BJ (cell line): ENCODE measurements around the gene EIF4G1. TPM values are rescaled to one million over a fixed set of nuclear protein-coding genes. Genes with fewer than 3 reads are reported as not detected.
A peak's percentile ranks its signal among the peaks of the same experiment; 100 is the strongest.

Source experiments
- CTCF ChIA-PET: fragments of 350-600 bp; formaldehyde crosslinking; extraction: SDS; loops from one replicate; lab custom pipeline; 2021; ENCODE audit warnings: antibody characterized with exemption, inconsistent platforms; lab: Yijun Ruan, JAX
- POLR2A ChIA-PET: fragments of 300-600 bp; sonication (Branson Sonifier 250); formaldehyde crosslinking; extraction: SDS; loops from one replicate; lab custom pipeline; 2021; ENCODE audit warnings: antibody characterized with exemption; lab: Charles Lee
- DNase-seq: peaks from one replicate; pipeline ENCODE4 v3.0.0-alpha.2; 2011; ENCODE audit warnings: low read depth
- H3K27me3 ChIP-seq: 2 replicates; pipeline ENCODE4 v1.6.0; 2011; ENCODE audit warnings: low read length; ENCODE audit not compliant: control insufficient read depth, insufficient read depth
- H3K36me3 ChIP-seq: 2 replicates; pipeline ENCODE4 v1.5.1; 2011; ENCODE audit warnings: low read length; ENCODE audit not compliant: control insufficient read depth, insufficient read depth
- H3K4me3 ChIP-seq: 2 replicates; pipeline ENCODE4 v1.5.1; 2011; ENCODE audit warnings: low read depth, mild to moderate bottlenecking, control low read depth, low read length
- CTCF ChIP-seq: IDR thresholded peaks from 2 replicates; pipeline ENCODE4 v1.5.1; 2011; ENCODE audit warnings: low read depth, mild to moderate bottlenecking, control low read depth, inconsistent platforms, low read length, moderate library complexity; ENCODE audit not compliant: insufficient read depth
- polyA plus RNA-seq: library from polyadenylated mRNA; depleted of rRNA; stranded (reverse); fragments of >200 nt; gene quantifications from 2 replicates; pipeline ENCODE4 v1.2.3, GENCODE V29; 2011

Gene EIF4G1
- polyA plus RNA-seq, 1 experiment, result 370 TPM

GRCh38 chr3:184366619-184367289, 52.3 kb downstream of the EIF4G1 start:
- POLR2A ChIA-PET, result no interaction called here
- DNase-seq, result peak; percentile 39

GRCh38 chr3:184368116-184368515, 53.7 kb downstream of the EIF4G1 start:
- peaks cover 4% of the 10 kb centered on the region; the same call in 1 of the 2 replicates for H3K36me3 ChIP-seq
- ChIA-PET POLR2A (no interaction called here), CTCF (interaction anchor here (0.7 to 10.3 kb wide), 5 partner anchors 14 to 174 kb away, joined by 3 to 195 read pairs (median 5); no protein-coding TSS in a partner anchor)
- DNase-seq, result no peak
- TF ChIP-seq CTCF, result no peak
- no peak overlapping the region for H3K4me3 ChIP-seq
- H3K27me3 ChIP-seq, result no peaks in the 10 kb centered on the region

More at GRCh38 chr3:184366619-184367289, 52.3 kb downstream of the EIF4G1 start:
- Histone ChIP-seq H3K27me3 (no peaks in the 10 kb centered on the region), H3K4me3 (no peak overlapping the region), H3K36me3 (peaks cover 4% of the 10 kb centered on the region; the same call in 1 of the 2 replicates)
- CTCF ChIA-PET, result interaction anchor here (0.7 to 10.3 kb wide), 2 partner anchors 72 to 175 kb away, joined by 3 to 195 read pairs; no protein-coding TSS in a partner anchor
- no peak for TF ChIP-seq CTCF

- Histone ChIP-seq H3K4me3 (no peak overlapping the region), H3K27me3 (no peaks in the 10 kb centered on the region), H3K36me3 (peaks cover 4% of the 10 kb centered on the region; the same call in 1 of the 2 replicates)
- POLR2A ChIA-PET, result interaction anchor here (0.6 kb wide), 1 partner anchor 381 kb away, joined by 3 read pairs; no protein-coding TSS in a partner anchor
- no peak for TF ChIP-seq CTCF
- CTCF ChIA-PET, result interaction anchor here (0.7 to 10.3 kb wide), 8 partner anchors 11 to 173 kb away, joined by 3 to 195 read pairs (median 3); partner anchors contain the start of gene CHRD
- DNase-seq, result peak; percentile 46
Observed at GRCh38 chr3:184368586-184369183, 54.3 kb downstream of the EIF4G1 start.

GRCh38 chr3:184371570-184372018, 57.2 kb downstream of the EIF4G1 start:
- Histone ChIP-seq H3K36me3 (peaks cover 4% of the 10 kb centered on the region; the same call in 1 of the 2 replicates), H3K4me3 (no peak overlapping the region), H3K27me3 (no peaks in the 10 kb centered on the region; the same call in 1 of the 2 replicates)
- TF ChIP-seq CTCF, result peak; percentile 99
- POLR2A ChIA-PET, result interaction anchor here (1.1 to 1.2 kb wide), 2 partner anchors 9 to 28 kb away, joined by 3 to 8 read pairs; no protein-coding TSS in a partner anchor
- DNase-seq, result peak; percentile 36
- CTCF ChIA-PET, result interaction anchor here (0.6 to 10.3 kb wide), 44 partner anchors 8 to 474 kb away, joined by 3 to 195 read pairs (median 4); partner anchors contain the start of genes CLCN2, FAM131A and POLR2H

- ChIA-PET POLR2A (interaction anchor here (1.2 kb wide), 1 partner anchor 8 kb away, joined by 3 read pairs; no protein-coding TSS in a partner anchor), CTCF (interaction anchor here (0.9 to 10.3 kb wide), 33 partner anchors 8 to 475 kb away, joined by 3 to 195 read pairs (median 5); partner anchors contain the start of gene FAM131A)
- no peak for TF ChIP-seq CTCF
- Histone ChIP-seq H3K36me3 (peaks cover 4% of the 10 kb centered on the region; the same call in 1 of the 2 replicates), H3K4me3 (no peak overlapping the region), H3K27me3 (no peaks in the 10 kb centered on the region; the same call in 1 of the 2 replicates)
- DNase-seq, result no peak
Observed at GRCh38 chr3:184372296-184372821, 58.0 kb downstream of the EIF4G1 start.
